K562 (cell line): ENCODE data around the gene XPOT. TPM values are rescaled to one million over a fixed set of nuclear protein-coding genes. Genes with fewer than 3 reads are reported as not detected.

Experiments
- ETV6 ChIP-seq, 3 experiments: fragments of 150-350 bp in 1 of 3; sonication (generic) in 1 of 3; formaldehyde crosslinking in 1 of 3; IDR thresholded peaks; 2 replicates each; pipeline versions ENCODE4 v1.6.1 to v1.8.0; 2014 to 2022; ENCODE audit warnings: borderline replicate concordance in 2 of 3, low read depth in 2 of 3, antibody characterized with exemption in 1 of 3, low read length in 1 of 3, mild to moderate bottlenecking in 1 of 3, missing genetic modification reagents in 1 of 3
- GTF2B ChIP-seq: IDR thresholded peaks from 2 replicates; pipeline ENCODE4 v1.6.1; 2011; ENCODE audit not compliant: insufficient read length; ENCODE audit errors: extremely low read depth
- GTF3C2 ChIP-seq: IDR thresholded peaks from 3 replicates; pipeline ENCODE4 v1.6.1; 2011; ENCODE audit warnings: borderline replicate concordance, mild to moderate bottlenecking, moderate library complexity; ENCODE audit not compliant: insufficient read length; ENCODE audit errors: extremely low read depth
- ZEB2 ChIP-seq: fragments of 450-650 bp; IDR thresholded peaks from 2 replicates; pipeline ENCODE4 v1.6.1; 2016
- ZNF407 ChIP-seq: fragments of 450-650 bp; IDR thresholded peaks from 2 replicates; pipeline ENCODE4 v1.6.1; 2016; ENCODE audit warnings: low read depth
- ZNF518B ChIP-seq: fragments of 250-450 bp; sonication (Bioruptor Pico); IDR thresholded peaks from 2 replicates; pipeline ENCODE4 v1.5.0; 2021; ENCODE audit warnings: mild to moderate bottlenecking, moderate library complexity
- ZNF639 ChIP-seq, 2 experiments: fragments of 200-800 bp in 1 of 2; sonication (Bioruptor generic) in 1 of 2; sonication (generic) in 1 of 2; formaldehyde crosslinking in 1 of 2; IDR thresholded peaks in 1 of 2; conservative IDR thresholded peaks in 1 of 2; 2 replicates each; pipeline versions ENCODE4 v1.5.0 to v1.6.1; 2016 to 2020; ENCODE audit warnings: missing compliant biosample characterization in 1 of 2, missing genetic modification characterization in 1 of 2, missing genetic modification reagents in 1 of 2
- ZNF764 ChIP-seq: fragments of 250-450 bp; sonication (Bioruptor Pico); IDR thresholded peaks from 2 replicates; pipeline ENCODE4 v1.4.0; 2020; ENCODE audit warnings: low read depth, mild to moderate bottlenecking, moderate library complexity
- polyA plus RNA-seq, 8 experiments: library from polyadenylated mRNA; depleted of rRNA in 4 of 8; stranded (reverse) in 5 of 8; unstranded in 3 of 8; fragments of >200 nt; fragmentation: Nextera tagmentation in 2 of 8; fragmentation: Illumina TruSeq in 1 of 8; extraction: Ambion mirVana in 2 of 8; extraction: Trizol in 1 of 8; gene quantifications; 2 replicates each; pipeline versions ENCODE4 v1.2.1 to v1.2.3, GENCODE V29; 2011 to 2014; ENCODE audit warnings: inconsistent platforms in 1 of 8, missing spikeins in 1 of 8
- total RNA-seq, 7 experiments: library from RNA; depleted of rRNA in 6 of 7; stranded (reverse); fragments of >200 nt in 6 of 7; fragmentation: Illumina TruSeq in 2 of 7; extraction: Trizol in 2 of 7; gene quantifications; 2 replicates each; pipeline versions ENCODE4 v1.2.1 to v1.2.3, GENCODE V29; 2011 to 2021; ENCODE audit warnings: low replicate concordance in 1 of 7

Gene XPOT
- total and polyA plus RNA-seq, 9 of the 15 experiments (the other 6 are each of a cell fraction or from before 2014, with no cell fraction given), result 26.2 to 192 (median 102) TPM

GRCh38 chr12:64457032-64457431 lies 52.8 kb downstream of the XPOT start (continued):
- TF ChIP-seq ZNF407 (no peak), ETV6 (IDR thresholded peaks at IDR 0.05; ENCODE audit: borderline replicate concordance in 1 of 2, low read depth in 2 of 2, low read length in 1 of 2) (peak in 1 of 2 experiments; percentile 27; a peak in 1 of 4 replicates), ETV6 (CRISPR knock-in tag; IDR thresholded peaks at IDR 0.05; ENCODE audit: borderline replicate concordance) (no peak), ZEB2 (peak; percentile 47; the same call in 1 of the 2 replicates), ZNF764 (no peak), GTF2B (no peak), ZNF518B (CRISPR knock-in tag) (no peak), ZNF639 (CRISPR knock-in tag; conservative IDR thresholded peaks at IDR 0.05 in 1 of 2, IDR thresholded peaks at IDR 0.05 in 1 of 2) (no peak), GTF3C2 (no peak)
